Measurements from ENCODE around the gene CLEC20A.
"Not testable (repeated sequence)": the region's sequence is repeated elsewhere in the genome, so short reads cannot be mapped to it uniquely, and the experiment has no call there.

CLEC20A gene

DNA sequence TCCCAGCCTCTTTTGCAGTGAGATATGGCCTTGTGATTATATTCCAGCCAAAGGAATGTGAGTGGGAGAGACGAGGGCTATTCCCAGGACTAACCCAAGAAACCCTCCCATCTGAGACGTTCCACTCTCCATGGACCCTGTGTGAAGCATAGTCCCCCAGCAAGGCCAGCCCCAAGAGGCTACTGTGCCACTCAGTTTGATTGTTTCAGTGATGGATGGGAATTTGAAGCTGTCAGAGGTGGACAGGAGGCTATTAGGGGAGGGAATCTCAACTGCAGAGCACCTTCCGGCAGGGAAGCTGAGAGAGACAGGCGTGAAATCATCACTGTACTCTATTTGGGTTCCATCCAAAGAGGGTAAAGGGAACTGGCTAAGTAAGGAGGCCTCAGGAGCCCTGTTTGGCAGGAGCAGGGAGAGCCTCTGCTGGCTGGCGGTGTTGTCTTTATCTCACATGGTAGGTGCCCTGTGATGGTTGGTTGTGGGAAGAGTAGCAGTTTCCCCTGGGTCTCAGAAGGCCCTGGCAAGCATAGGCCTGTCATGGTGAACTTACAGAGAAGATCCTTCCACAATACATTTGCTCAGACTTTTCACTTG is 12.7 kb upstream of the CLEC20A start:
- Histone ChIP-seq H3K4me1 (ENCODE audit: control insufficient read depth, insufficient read depth, low read length, poor library complexity, severe bottlenecking) (no peaks in the 10 kb centered on the region), H3K4me3 (ENCODE audit: extremely low read depth, insufficient read depth, low read length, poor library complexity, severe bottlenecking) (no peak overlapping the region), H3K9me3 (ENCODE audit: control insufficient read depth, low read length) (no peaks in the 10 kb centered on the region), H3K36me3 (ENCODE audit: control insufficient read depth, insufficient read depth, low read length) (no peaks in the 10 kb centered on the region), H3K27ac (ENCODE audit: low read depth, low read length, severe bottlenecking) (no peak overlapping the region)
- 57 to 88% methylated on average over 2 to 3 of the region's 5 CpGs for WGBS, 2 experiments (ENCODE audit: insufficient coverage in 2 of 2)

- Histone ChIP-seq H3K9me3 (ENCODE audit: control insufficient read depth, low read length) (no peaks in the 10 kb centered on the region), H3K36me3 (ENCODE audit: control insufficient read depth, insufficient read depth, low read length) (no peaks in the 10 kb centered on the region), H3K27ac (ENCODE audit: low read depth, low read length, severe bottlenecking) (no peak overlapping the region), H3K4me1 (ENCODE audit: control insufficient read depth, insufficient read depth, low read length, poor library complexity, severe bottlenecking) (no peaks in the 10 kb centered on the region), H3K4me3 (ENCODE audit: extremely low read depth, insufficient read depth, low read length, poor library complexity, severe bottlenecking) (no peak overlapping the region)
- WGBS, 2 experiments (ENCODE audit: insufficient coverage in 2 of 2): 79 to 90% methylated on average over 6 of the region's 6 CpGs
These were observed 9.9 kb upstream of the CLEC20A start for GRCh38 chr1:178506669-178507068.

DNA sequence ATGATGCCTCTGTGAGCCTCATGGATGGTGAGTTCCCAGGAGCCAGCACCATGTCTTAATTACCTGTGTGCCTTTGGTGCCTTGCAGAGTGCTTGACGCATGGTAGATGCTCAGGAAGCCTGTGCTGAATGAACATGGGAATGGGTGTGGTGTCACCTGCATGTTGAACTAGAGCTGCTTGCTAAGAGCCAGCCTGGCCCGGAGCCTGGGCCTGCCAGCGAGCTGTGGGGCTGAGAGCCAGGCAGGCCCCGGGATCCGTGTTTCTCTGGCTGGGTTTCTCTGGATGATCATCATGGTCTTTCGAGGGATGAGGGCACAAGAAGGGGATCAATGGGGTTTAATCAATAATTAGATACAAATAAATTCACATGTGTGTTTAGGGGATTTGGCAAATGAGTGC is 9.4 kb upstream of the CLEC20A start:
- WGBS, 2 experiments (ENCODE audit: insufficient coverage in 2 of 2): 80 to 100% methylated on average over 1 of the region's 6 CpGs
- no peak overlapping the region for H3K27ac ChIP-seq (ENCODE audit: low read depth, low read length, severe bottlenecking)
- no peaks in the 10 kb centered on the region for H3K4me1 ChIP-seq (ENCODE audit: control insufficient read depth, insufficient read depth, low read length, poor library complexity, severe bottlenecking)
- no peak overlapping the region for H3K4me3 ChIP-seq (ENCODE audit: extremely low read depth, insufficient read depth, low read length, poor library complexity, severe bottlenecking)
- no peaks in the 10 kb centered on the region for H3K9me3 ChIP-seq (ENCODE audit: control insufficient read depth, low read length)
- H3K36me3 ChIP-seq (ENCODE audit: control insufficient read depth, insufficient read depth, low read length): no peaks in the 10 kb centered on the region

DNA sequence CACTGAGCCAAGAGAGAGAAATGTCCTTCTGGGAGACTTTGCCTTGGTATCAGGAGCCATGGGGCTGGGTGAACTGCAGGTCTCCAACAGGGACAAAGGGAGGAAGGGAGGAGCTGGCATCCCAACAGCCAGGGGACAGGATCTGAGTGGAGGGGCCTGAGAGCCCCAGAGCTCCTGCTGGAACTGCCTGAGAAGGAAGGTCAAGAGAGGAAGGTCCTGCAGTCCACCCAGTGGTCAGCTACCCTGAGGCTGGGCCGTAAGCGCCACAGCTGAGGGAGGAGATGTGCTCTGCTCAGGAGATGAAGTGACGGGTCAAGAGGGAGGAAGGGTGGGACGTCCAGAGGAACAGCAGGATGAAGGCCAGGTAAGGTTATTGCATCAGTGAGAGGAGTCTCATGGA is 7.5 kb upstream of the CLEC20A start:
- H3K4me1 ChIP-seq (ENCODE audit: control insufficient read depth, insufficient read depth, low read length, poor library complexity, severe bottlenecking): no peaks in the 10 kb centered on the region
- no peak overlapping the region for H3K4me3 ChIP-seq (ENCODE audit: extremely low read depth, insufficient read depth, low read length, poor library complexity, severe bottlenecking)
- WGBS, 2 experiments (ENCODE audit: insufficient coverage in 2 of 2): 94 to 97% methylated on average over 3 to 4 of the region's 4 CpGs
- no peak overlapping the region for H3K27ac ChIP-seq (ENCODE audit: low read depth, low read length, severe bottlenecking)
- no peaks in the 10 kb centered on the region for H3K36me3 ChIP-seq (ENCODE audit: control insufficient read depth, insufficient read depth, low read length)
- H3K9me3 ChIP-seq (ENCODE audit: control insufficient read depth, low read length): no peaks in the 10 kb centered on the region

DNA sequence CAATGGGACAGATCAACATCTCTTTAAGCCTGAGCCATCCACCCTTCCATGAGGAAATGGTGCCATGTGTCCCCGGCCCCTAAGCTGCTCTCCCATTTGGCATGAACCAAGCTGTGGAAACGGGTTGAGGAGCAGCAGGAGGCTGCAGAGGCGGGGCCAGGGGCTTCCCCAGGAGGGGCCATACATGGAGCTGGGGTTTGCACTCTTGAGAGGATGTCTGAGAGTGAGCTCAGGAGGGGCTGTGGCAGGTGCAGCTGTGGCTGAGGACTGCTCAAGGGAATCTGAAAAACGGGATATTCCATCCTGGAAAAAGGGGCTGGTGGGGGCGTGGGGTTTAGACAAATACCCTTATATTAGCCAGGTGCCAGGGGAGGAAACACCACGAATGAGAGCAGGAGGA is 7.1 kb upstream of the CLEC20A start:
- Histone ChIP-seq H3K27ac (ENCODE audit: low read depth, low read length, severe bottlenecking) (no peak overlapping the region), H3K36me3 (ENCODE audit: control insufficient read depth, insufficient read depth, low read length) (no peaks in the 10 kb centered on the region), H3K4me3 (ENCODE audit: extremely low read depth, insufficient read depth, low read length, poor library complexity, severe bottlenecking) (no peak overlapping the region), H3K9me3 (ENCODE audit: control insufficient read depth, low read length) (no peaks in the 10 kb centered on the region), H3K4me1 (ENCODE audit: control insufficient read depth, insufficient read depth, low read length, poor library complexity, severe bottlenecking) (no peaks in the 10 kb centered on the region)
- WGBS, 2 experiments (ENCODE audit: insufficient coverage in 2 of 2): 84 to 92% methylated on average over 3 to 4 of the region's 6 CpGs

- not testable (repeated sequence) for H3K9me3 ChIP-seq (ENCODE audit: control insufficient read depth, low read length); H3K36me3 ChIP-seq (ENCODE audit: control insufficient read depth, insufficient read depth, low read length); H3K4me3 ChIP-seq (ENCODE audit: extremely low read depth, insufficient read depth, low read length, poor library complexity, severe bottlenecking); H3K27ac ChIP-seq (ENCODE audit: low read depth, low read length, severe bottlenecking); H3K4me1 ChIP-seq (ENCODE audit: control insufficient read depth, insufficient read depth, low read length, poor library complexity, severe bottlenecking)
- WGBS, 2 experiments (ENCODE audit: insufficient coverage in 2 of 2): 88 to 92% methylated on average over 11 to 13 of the region's 14 CpGs
These were observed 6.6 kb upstream of the CLEC20A start for GRCh38 chr1:178503316-178503715.

- Histone ChIP-seq H3K27ac (ENCODE audit: low read depth, low read length, severe bottlenecking) (no peak overlapping the region), H3K4me1 (ENCODE audit: control insufficient read depth, insufficient read depth, low read length, poor library complexity, severe bottlenecking) (no peaks in the 10 kb centered on the region), H3K4me3 (ENCODE audit: extremely low read depth, insufficient read depth, low read length, poor library complexity, severe bottlenecking) (no peak overlapping the region), H3K36me3 (ENCODE audit: control insufficient read depth, insufficient read depth, low read length) (no peaks in the 10 kb centered on the region), H3K9me3 (ENCODE audit: control insufficient read depth, low read length) (no peaks in the 10 kb centered on the region)
- WGBS, 2 experiments (ENCODE audit: insufficient coverage in 2 of 2): 82 to 89% methylated on average over 3 of the region's 5 CpGs
These were observed 6.1 kb upstream of the CLEC20A start for GRCh38 chr1:178502856-178503255.

DNA sequence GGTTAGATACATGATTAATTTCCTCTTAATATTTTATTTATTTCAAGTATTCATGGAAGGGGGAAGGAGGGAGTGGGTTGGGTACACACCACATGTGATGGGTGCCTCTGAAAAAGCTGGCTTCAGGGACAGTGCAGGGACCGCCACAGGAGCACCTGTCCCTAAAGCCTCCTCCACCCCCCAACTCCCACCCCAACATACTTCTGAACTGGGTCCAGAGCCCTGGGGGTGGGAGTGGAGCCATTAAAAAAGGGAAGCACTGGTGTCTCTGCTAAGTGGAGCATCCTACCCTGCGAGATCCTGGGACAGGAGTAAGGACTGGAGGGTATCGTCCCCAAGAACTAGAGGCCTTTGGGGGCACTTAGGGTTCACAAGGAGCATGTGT is 5.6 kb upstream of the CLEC20A start:
- H3K4me3 ChIP-seq (ENCODE audit: extremely low read depth, insufficient read depth, low read length, poor library complexity, severe bottlenecking): no peak overlapping the region
- H3K4me1 ChIP-seq (ENCODE audit: control insufficient read depth, insufficient read depth, low read length, poor library complexity, severe bottlenecking): no peaks in the 10 kb centered on the region
- no peaks in the 10 kb centered on the region for H3K36me3 ChIP-seq (ENCODE audit: control insufficient read depth, insufficient read depth, low read length)
- no peaks in the 10 kb centered on the region for H3K9me3 ChIP-seq (ENCODE audit: control insufficient read depth, low read length)
- 88 to 100% methylated on average over 2 of the region's 3 CpGs for WGBS, 2 experiments (ENCODE audit: insufficient coverage in 2 of 2)
- H3K27ac ChIP-seq (ENCODE audit: low read depth, low read length, severe bottlenecking): no peak overlapping the region

DNA sequence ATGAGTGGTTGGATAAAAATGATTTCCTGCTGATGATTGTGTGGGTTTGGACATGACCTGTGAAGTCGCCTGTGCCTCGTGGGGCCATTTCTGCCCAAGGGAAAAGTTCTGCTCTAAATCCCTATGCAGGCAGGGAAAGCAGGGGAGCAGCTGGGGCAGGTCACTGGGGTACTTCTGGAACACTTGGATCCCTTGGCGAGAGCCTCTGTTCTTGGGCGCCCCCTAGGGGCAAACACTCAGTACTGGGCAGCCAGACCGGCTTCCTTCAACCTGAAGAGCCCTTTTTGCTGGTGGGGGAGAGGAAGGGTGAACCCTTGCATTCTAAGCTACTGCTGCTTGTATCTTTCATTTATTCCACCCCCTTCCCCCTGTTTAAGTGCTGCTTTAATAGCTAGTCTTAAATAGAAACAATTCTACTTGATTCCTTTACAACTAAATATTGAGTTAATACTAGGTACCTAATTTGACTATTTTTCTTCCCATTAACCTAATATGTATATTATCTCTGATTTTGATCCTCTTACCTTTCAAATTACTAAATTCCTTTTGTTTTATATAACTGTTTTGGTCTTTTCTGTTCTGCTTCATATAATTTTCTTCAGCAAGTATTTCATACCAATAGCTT is 5.1 kb upstream of the CLEC20A start:
- H3K27ac ChIP-seq (ENCODE audit: low read depth, low read length, severe bottlenecking): no peak overlapping the region
- H3K4me1 ChIP-seq (ENCODE audit: control insufficient read depth, insufficient read depth, low read length, poor library complexity, severe bottlenecking): no peaks in the 10 kb centered on the region
- H3K4me3 ChIP-seq (ENCODE audit: extremely low read depth, insufficient read depth, low read length, poor library complexity, severe bottlenecking): no peak overlapping the region
- WGBS, 2 experiments (ENCODE audit: insufficient coverage in 2 of 2): 40 to 53% methylated on average over 2 to 3 of the region's 5 CpGs
- H3K9me3 ChIP-seq (ENCODE audit: control insufficient read depth, low read length): no peaks in the 10 kb centered on the region
- H3K36me3 ChIP-seq (ENCODE audit: control insufficient read depth, insufficient read depth, low read length): no peaks in the 10 kb centered on the region

DNA sequence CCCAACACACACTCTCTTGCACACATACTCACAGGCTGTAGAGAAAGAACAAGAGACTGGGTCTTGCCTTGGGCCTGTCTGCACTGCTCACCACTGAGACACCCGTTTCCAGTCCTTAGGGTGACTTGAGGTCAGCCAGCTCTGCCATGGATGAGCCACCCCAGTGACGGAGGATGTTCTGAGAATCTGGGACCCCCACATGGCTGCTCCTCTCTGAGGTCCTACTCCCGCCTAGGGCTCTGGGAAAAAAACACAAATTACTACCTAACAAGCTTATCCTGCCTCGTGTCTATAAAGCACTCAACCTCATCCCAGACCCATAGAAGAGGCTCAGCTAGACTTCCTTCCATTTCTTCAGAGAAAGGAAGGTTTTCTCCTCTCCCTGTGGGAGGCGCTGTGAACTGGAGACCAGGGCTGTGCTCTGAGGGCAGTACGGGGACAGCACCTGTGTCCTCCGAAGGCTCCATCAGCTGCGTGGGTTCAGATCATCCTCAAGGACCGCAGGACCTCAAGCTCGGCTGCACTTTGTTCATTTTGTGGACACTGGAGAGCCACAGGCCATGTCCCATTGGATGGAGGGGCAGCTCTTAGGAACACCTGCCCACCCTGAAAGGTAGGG is 4.3 kb upstream of the CLEC20A start:
- Histone ChIP-seq H3K27ac (ENCODE audit: low read depth, low read length, severe bottlenecking) (no peak overlapping the region), H3K4me1 (ENCODE audit: control insufficient read depth, insufficient read depth, low read length, poor library complexity, severe bottlenecking) (no peaks in the 10 kb centered on the region), H3K9me3 (ENCODE audit: control insufficient read depth, low read length) (no peaks in the 10 kb centered on the region), H3K4me3 (ENCODE audit: extremely low read depth, insufficient read depth, low read length, poor library complexity, severe bottlenecking) (no peak overlapping the region), H3K36me3 (ENCODE audit: control insufficient read depth, insufficient read depth, low read length) (no peaks in the 10 kb centered on the region)
- WGBS, 2 experiments (ENCODE audit: insufficient coverage in 2 of 2): 91 to 94% methylated on average over 9 to 10 of the region's 10 CpGs

GRCh38 chr1:178500091-178500770 is 3.5 kb upstream of the CLEC20A start:
- no peaks in the 10 kb centered on the region for H3K4me1 ChIP-seq (ENCODE audit: control insufficient read depth, insufficient read depth, low read length, poor library complexity, severe bottlenecking)
- H3K27ac ChIP-seq (ENCODE audit: low read depth, low read length, severe bottlenecking): no peak overlapping the region
- WGBS, 2 experiments (ENCODE audit: insufficient coverage in 2 of 2): 83 to 84% methylated on average over 10 to 11 of the region's 11 CpGs
- no peaks in the 10 kb centered on the region for H3K9me3 ChIP-seq (ENCODE audit: control insufficient read depth, low read length)
- H3K4me3 ChIP-seq (ENCODE audit: extremely low read depth, insufficient read depth, low read length, poor library complexity, severe bottlenecking): no peak overlapping the region
- no peaks in the 10 kb centered on the region for H3K36me3 ChIP-seq (ENCODE audit: control insufficient read depth, insufficient read depth, low read length)
